ENCODE data around the gene BEST1. TPM values are rescaled to one million over a fixed set of nuclear protein-coding genes. Genes with fewer than 3 reads are reported as not detected.

BEST1 gene
- 3.8 and 5.7 TPM in 2 replicates for total RNA-seq (2014; rRNA removed; shearing (Covaris generic))

DNA sequence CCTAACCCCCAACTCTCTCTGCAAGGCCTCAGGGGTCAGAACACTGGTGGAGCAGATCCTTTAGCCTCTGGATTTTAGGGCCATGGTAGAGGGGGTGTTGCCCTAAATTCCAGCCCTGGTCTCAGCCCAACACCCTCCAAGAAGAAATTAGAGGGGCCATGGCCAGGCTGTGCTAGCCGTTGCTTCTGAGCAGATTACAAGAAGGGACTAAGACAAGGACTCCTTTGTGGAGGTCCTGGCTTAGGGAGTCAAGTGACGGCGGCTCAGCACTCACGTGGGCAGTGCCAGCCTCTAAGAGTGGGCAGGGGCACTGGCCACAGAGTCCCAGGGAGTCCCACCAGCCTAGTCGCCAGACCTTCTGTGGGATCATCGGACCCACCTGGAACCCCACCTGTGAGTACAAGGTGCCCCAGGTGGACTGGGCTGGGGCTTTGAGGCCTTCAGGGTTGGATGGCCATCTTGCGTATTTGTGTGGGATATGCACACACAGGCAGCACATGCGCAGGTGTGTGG is at the start of gene BEST1:
Gene BEST1, plus strand, starts transcription at position 317 of the 513 bp plus-strand sequence. CDS start 1,456 bp downstream, outside the sequence.

DNA sequence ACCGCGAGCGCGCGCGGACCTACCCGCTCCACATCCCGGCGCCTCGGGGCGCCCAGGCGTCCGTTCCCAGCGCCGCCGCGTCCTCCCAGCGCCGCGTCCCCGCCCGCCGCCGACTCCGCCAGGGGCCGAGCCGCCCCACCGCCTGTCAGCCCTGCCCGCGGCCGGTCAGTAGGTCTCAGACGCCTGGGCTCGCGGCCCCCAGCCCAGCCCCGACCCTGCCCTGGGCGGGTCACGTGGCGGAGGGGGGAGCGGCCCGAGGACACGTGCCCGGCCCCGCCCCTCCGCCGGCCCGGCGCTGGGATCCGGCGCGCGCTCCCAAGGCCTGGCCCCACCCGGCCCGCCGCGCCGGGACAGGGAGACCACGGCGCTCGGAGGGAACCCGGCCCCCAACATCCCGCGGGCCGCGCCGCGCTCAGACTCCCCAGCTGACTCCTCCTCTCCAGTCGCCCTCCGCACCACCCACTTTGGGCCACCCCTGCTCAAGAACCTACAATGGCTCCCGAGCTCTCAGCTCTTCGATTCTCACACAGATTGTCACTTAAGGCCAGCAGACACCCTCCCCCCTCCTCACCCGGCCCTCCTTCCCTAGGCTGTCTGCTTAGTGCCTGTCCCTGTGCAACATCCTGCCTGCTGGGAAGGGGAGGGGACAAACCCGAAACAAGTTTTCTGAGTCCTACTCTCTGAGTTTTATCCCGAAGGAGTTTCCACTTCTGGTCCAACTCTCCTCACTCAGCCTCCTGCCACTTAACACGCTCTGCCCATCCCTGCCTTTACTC is 32.6 kb upstream of the BEST1 start, which contains the start of gene RAB3IL1:
Gene RAB3IL1, minus strand, starts transcription at position 233 of the 776 bp plus-strand sequence. Its CDS starts 199 bp downstream, at position 34.

DNA sequence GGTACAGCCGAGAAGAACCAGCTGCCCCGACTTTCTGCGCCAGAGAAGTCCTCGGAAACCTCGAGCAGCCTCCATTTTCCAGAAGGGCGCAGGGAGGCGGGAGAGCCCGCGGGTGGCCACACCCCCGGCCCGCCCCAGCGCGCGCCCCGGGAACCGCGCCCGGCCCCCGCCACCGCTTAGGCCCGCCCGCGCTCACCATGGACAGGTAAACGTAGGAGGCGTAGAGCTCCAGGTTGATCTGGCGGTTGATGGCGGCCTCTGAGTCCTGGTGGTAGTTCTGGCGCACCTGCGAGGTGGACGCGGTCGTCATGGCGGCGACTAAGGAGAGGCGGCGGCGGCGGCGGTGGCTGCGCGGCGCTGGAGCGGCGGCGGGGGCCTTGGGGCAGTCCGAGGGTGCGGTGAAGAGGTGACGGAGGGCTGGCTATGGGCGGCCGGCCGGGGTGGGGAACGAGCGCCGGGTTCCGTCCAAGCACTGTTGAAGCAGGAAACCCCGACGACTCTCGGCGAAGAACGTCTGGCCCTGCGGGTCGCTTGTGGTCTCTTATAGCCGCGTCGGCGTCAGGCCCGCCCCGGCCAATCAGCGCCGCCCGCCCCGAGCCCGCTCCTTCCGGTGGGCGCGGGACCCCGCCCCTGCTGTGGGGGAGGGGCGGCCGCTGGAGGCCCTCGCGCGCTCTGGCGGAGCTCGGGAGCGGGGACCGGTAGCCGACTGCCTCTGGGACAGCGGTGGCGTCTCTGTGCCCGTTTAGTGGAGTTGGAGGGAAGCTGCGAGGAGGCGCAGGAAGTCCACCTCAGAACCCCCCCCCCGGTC is 17.2 kb downstream of the BEST1 start, which contains the start of gene FTH1:
Gene FTH1, minus strand, starts transcription at position 519 of the 808 bp plus-strand sequence. Its CDS starts 209 bp downstream, at position 310.

Small RNA genes lying within 50 kb of the gene (small RNA-seq; reads per million reads assigned to genes)
- not detected for gene RNU6-1243P

Other genes with a start within 250 kb of the BEST1 start
- 3.1 and 4.8 TPM in 2 replicates for gene MYRF, start 197.7 kb upstream of the BEST1 start, total RNA-seq (2014; rRNA removed; shearing (Covaris generic))
- 99.8 and 137 TPM in 2 replicates for gene TMEM258, start 157.8 kb upstream of the BEST1 start, total RNA-seq (2014; rRNA removed; shearing (Covaris generic))
- 112 and 115 TPM in 2 replicates for gene FEN1, start 157.4 kb upstream of the BEST1 start, total RNA-seq (2014; rRNA removed; shearing (Covaris generic))
- 96.9 and 104 TPM in 2 replicates for gene FADS1, start 133.3 kb upstream of the BEST1 start, total RNA-seq (2014; rRNA removed; shearing (Covaris generic))
- 10.9 and 13.8 TPM in 2 replicates for gene FADS2, start 122.1 kb upstream of the BEST1 start, total RNA-seq (2014; rRNA removed; shearing (Covaris generic))
- 74.2 and 81.4 TPM in 2 replicates for gene FADS3, start 58.8 kb upstream of the BEST1 start, total RNA-seq (2014; rRNA removed; shearing (Covaris generic))
- gene RAB3IL1, start 32.8 kb upstream of the BEST1 start, total RNA-seq (2014; rRNA removed; shearing (Covaris generic)): 2.8 and 3.7 TPM in 2 replicates
- 406 and 415 TPM in 2 replicates for gene FTH1, start 17.3 kb downstream of the BEST1 start, total RNA-seq (2014; rRNA removed; shearing (Covaris generic))
- gene INCENP, start 173.7 kb downstream of the BEST1 start, total RNA-seq (2014; rRNA removed; shearing (Covaris generic)): 95.3 and 112 TPM in 2 replicates
- not detected in 2 replicates for gene SCGB1D1, start 239.9 kb downstream of the BEST1 start, total RNA-seq (2014; rRNA removed; shearing (Covaris generic))